Neural progenitor cell (in vitro differentiated cells): ENCODE results near the gene KCNK17. TPM values are rescaled to one million over a fixed set of nuclear protein-coding genes. Genes with fewer than 3 reads are reported as not detected.

ENCODE experiments used
- DNase-seq: peaks from one replicate; pipeline ENCODE4 v3.0.0-alpha.2; 2016; ENCODE audit warnings: low spot score
- H2AFZ ChIP-seq: fragments of 200-600 bp; sonication (generic); replicated peaks from 2 replicates; pipeline ENCODE4 v1.6.1; 2016; ENCODE audit warnings: antibody characterized with exemption
- H3F3A ChIP-seq: fragments of 200-600 bp; sonication (generic); 2 replicates; pipeline ENCODE4 v1.6.1; 2016; ENCODE audit warnings: antibody characterized with exemption, low read depth
- H3K27ac ChIP-seq: fragments of 200-600 bp; sonication (generic); 2 replicates; pipeline ENCODE4 v1.5.1; 2016; ENCODE audit warnings: mild to moderate bottlenecking
- H3K27me3 ChIP-seq: fragments of 200-600 bp; sonication (generic); 2 replicates; pipeline ENCODE4 v1.6.1; 2016; ENCODE audit warnings: mild to moderate bottlenecking, moderate library complexity
- H3K36me3 ChIP-seq: fragments of 200-600 bp; sonication (generic); 2 replicates; pipeline ENCODE4 v1.5.1; 2016
- H3K4me1 ChIP-seq: fragments of 200-600 bp; sonication (generic); 2 replicates; pipeline ENCODE4 v1.6.1; 2016; ENCODE audit warnings: mixed run types
- H3K4me2 ChIP-seq: fragments of 200-600 bp; sonication (generic); 2 replicates; pipeline ENCODE4 v1.6.1; 2016
- H3K4me3 ChIP-seq: fragments of 200-600 bp; sonication (generic); 2 replicates; pipeline ENCODE4 v1.5.1; 2016
- H3K79me2 ChIP-seq: fragments of 200-600 bp; sonication (generic); 2 replicates; pipeline ENCODE4 v1.6.1; 2016; ENCODE audit warnings: low read depth
- H3K9ac ChIP-seq: fragments of 200-600 bp; sonication (generic); 2 replicates; pipeline ENCODE4 v1.6.1; 2016
- H3K9me3 ChIP-seq: fragments of 200-600 bp; sonication (generic); 2 replicates; pipeline ENCODE4 v1.5.1; 2016; ENCODE audit warnings: low read depth
- H4K20me1 ChIP-seq: fragments of 200-600 bp; sonication (generic); 2 replicates; pipeline ENCODE4 v1.6.1; 2016; ENCODE audit warnings: low read depth
- H3K27ac Mint-ChIP-seq: 3 replicates; pipeline ENCODE4 v1.8.0; 2021; ENCODE audit warnings: mixed read lengths
- H3K27me3 Mint-ChIP-seq: 2 replicates; pipeline ENCODE4 v1.8.0; 2022; ENCODE audit warnings: low read depth, mild to moderate bottlenecking, inconsistent platforms, moderate library complexity, mixed read lengths; ENCODE audit not compliant: insufficient read depth
- H3K36me3 Mint-ChIP-seq: 3 replicates; pipeline ENCODE4 v1.8.0; 2021; ENCODE audit warnings: mixed read lengths
- H3K4me1 Mint-ChIP-seq: 3 replicates; pipeline ENCODE4 v1.8.0; 2021; ENCODE audit warnings: mixed read lengths
- H3K4me3 Mint-ChIP-seq: 3 replicates; pipeline ENCODE4 v1.8.0; 2021; ENCODE audit warnings: mild to moderate bottlenecking, moderate library complexity, mixed read lengths
- H3K9me3 Mint-ChIP-seq: 3 replicates; pipeline ENCODE4 v1.8.0; 2020; ENCODE audit warnings: mixed read lengths
- EZH2 ChIP-seq: fragments of 200-600 bp; sonication (generic); IDR thresholded peaks from 2 replicates; pipeline ENCODE4 v1.6.1; 2017; ENCODE audit warnings: antibody characterized with exemption, mild to moderate bottlenecking, moderate library complexity
- EZH2phosphoT487 ChIP-seq: fragments of 200-600 bp; sonication (generic); IDR thresholded peaks from 2 replicates; pipeline ENCODE4 v1.6.1; 2017; ENCODE audit warnings: antibody characterized with exemption
- total RNA-seq: library from RNA; depleted of rRNA; stranded (reverse); fragments of >200 nt; gene quantifications from 2 replicates; pipeline ENCODE4 v1.2.3, GENCODE V29; 2015; ENCODE audit warnings: low replicate concordance
- TF ChIP-seq, protein P1 (sequence below): fragments of 200-600 bp; sonication (generic); IDR thresholded peaks from 2 replicates; pipeline ENCODE4 v1.5.1; 2017; ENCODE audit warnings: antibody characterized with exemption, mild to moderate bottlenecking

Gene KCNK17
- total RNA-seq, 1 donor from 2014 or later, result not detected

DNA sequence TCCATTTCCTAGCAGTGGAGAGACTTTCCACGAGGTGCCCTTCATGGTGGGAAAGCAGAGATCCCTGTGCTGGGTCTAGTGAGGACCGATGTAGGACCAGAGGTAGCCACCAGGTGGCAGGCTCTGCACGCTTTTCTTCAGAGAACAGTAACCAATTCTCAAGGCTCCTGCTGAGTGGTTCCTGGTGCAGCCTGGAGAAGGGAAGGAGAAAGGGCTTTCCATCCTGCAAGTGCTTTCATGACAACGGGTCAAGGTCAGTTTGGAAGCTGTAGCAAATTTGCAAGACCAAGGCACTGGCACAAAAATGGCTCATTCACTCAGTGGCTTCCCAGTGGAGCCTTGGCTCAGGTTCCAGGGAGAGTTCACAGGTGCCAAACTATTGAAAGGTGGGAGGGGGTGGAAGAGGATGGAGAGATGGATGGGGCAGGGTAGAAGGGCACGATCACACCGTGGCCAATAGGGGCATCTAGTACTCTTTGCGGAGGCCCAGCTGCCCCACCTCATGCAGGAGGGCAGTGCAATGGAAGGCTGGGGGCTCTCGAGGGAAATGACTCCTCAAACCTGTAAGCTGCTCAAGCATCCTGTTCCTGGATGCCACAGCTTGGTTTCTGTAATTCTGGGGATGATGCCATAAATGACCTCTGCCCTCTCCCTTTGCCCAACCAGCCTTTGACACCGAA, 33.8 kb upstream of the KCNK17 start:
- peak; percentile 77 for DNase-seq
- H3F3A ChIP-seq, result no peaks in the 10 kb centered on the region
- no peak overlapping the region for H3K4me3 Mint-ChIP-seq
- H3K27me3 Mint-ChIP-seq, result peaks cover 2% of the 10 kb centered on the region
- TF ChIP-seq EZH2phosphoT487 (no peak), EZH2 (no peak)
- TF ChIP-seq, protein P1, sequence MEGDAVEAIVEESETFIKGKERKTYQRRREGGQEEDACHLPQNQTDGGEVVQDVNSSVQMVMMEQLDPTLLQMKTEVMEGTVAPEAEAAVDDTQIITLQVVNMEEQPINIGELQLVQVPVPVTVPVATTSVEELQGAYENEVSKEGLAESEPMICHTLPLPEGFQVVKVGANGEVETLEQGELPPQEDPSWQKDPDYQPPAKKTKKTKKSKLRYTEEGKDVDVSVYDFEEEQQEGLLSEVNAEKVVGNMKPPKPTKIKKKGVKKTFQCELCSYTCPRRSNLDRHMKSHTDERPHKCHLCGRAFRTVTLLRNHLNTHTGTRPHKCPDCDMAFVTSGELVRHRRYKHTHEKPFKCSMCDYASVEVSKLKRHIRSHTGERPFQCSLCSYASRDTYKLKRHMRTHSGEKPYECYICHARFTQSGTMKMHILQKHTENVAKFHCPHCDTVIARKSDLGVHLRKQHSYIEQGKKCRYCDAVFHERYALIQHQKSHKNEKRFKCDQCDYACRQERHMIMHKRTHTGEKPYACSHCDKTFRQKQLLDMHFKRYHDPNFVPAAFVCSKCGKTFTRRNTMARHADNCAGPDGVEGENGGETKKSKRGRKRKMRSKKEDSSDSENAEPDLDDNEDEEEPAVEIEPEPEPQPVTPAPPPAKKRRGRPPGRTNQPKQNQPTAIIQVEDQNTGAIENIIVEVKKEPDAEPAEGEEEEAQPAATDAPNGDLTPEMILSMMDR, result peak; percentile 90
- H3K4me3 ChIP-seq, result no peak overlapping the region
- H3K9me3 Mint-ChIP-seq, result no peaks in the 10 kb centered on the region
- no peaks in the 10 kb centered on the region for H3K27me3 ChIP-seq
- no peak overlapping the region for H2AFZ ChIP-seq
- peak overlapping the region; percentile 54 for H3K27ac Mint-ChIP-seq
- H3K9me3 ChIP-seq, result no peaks in the 10 kb centered on the region
- H3K4me1 ChIP-seq, result no peaks in the 10 kb centered on the region
- H3K4me2 ChIP-seq, result no peak overlapping the region
- H4K20me1 ChIP-seq, result no peaks in the 10 kb centered on the region
- H3K9ac ChIP-seq, result no peak overlapping the region
- H3K4me1 Mint-ChIP-seq, result peaks cover 15% of the 10 kb centered on the region
- no peak overlapping the region for H3K27ac ChIP-seq
- H3K36me3 Mint-ChIP-seq, result no peaks in the 10 kb centered on the region
- no peaks in the 10 kb centered on the region for H3K79me2 ChIP-seq
- no peaks in the 10 kb centered on the region for H3K36me3 ChIP-seq

DNA sequence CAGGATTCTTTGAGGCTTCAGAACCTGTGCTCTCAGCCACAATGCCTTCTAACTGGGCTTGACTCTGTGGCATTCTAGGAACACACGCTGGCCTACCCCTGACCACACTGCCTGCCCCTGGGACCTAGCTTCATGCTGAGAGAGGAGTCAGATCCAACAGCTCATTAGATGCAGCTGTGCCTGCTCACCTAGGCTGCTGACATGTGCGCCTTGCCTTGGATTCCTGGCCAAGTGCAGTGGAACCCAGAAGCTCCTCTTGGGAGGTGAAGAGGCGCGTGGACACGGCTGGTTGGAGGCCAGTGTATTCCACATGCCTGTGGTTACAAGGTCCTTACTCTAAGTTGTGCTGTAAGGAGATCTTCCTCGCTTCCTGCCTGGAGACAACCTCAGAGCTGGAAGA, 33.0 kb upstream of the KCNK17 start:
- no peak overlapping the region for H2AFZ ChIP-seq
- H3K27ac ChIP-seq, result no peak overlapping the region
- H3K79me2 ChIP-seq, result no peaks in the 10 kb centered on the region
- Mint-ChIP-seq H3K27me3 (peaks cover 2% of the 10 kb centered on the region), H3K9me3 (no peaks in the 10 kb centered on the region), H3K4me3 (no peak overlapping the region), H3K4me1 (peaks cover 15% of the 10 kb centered on the region), H3K36me3 (no peaks in the 10 kb centered on the region), H3K27ac (no peak overlapping the region)
- no peak overlapping the region for H3K4me2 ChIP-seq
- TF ChIP-seq EZH2phosphoT487 (no peak), EZH2 (no peak)
- TF ChIP-seq, protein P1, result no peak
- H4K20me1 ChIP-seq, result no peaks in the 10 kb centered on the region
- no peaks in the 10 kb centered on the region for H3K4me1 ChIP-seq
- H3K27me3 ChIP-seq, result no peaks in the 10 kb centered on the region
- H3K9ac ChIP-seq, result no peak overlapping the region
- H3F3A ChIP-seq, result no peaks in the 10 kb centered on the region
- no peak overlapping the region for H3K4me3 ChIP-seq
- no peak for DNase-seq
- no peaks in the 10 kb centered on the region for H3K36me3 ChIP-seq
- no peaks in the 10 kb centered on the region for H3K9me3 ChIP-seq

DNA sequence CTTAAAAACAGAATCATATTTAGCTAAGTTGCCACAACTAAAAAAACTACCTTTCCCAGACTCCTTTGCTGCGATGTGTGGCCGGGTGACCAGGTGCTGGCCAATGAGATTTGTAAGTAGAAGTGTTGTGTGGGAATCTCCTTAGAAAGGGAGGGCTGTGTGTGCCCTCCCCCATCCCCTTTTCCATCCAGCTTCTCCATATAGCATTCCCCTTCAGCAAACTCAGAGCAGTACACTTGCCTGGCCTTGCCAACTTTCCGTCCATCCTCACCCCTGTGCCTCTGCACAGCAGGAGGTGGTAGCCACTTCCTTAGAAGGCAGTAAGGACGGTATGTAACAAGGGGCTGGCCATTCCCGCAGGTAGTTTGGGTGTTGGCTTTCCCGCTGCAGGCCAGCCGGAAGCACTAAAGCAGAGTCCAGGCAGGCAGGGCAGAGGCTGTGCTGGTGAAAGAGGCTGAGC, 30.6 kb upstream of the KCNK17 start:
- H3K4me1 ChIP-seq, result peaks cover 3% of the 10 kb centered on the region
- H3K27me3 ChIP-seq, result no peaks in the 10 kb centered on the region
- peak overlapping the region; percentile 31 for H3K4me3 Mint-ChIP-seq
- no peak for DNase-seq
- no peak overlapping the region for H3K4me3 ChIP-seq
- peaks cover 19% of the 10 kb centered on the region for H3K4me1 Mint-ChIP-seq
- TF ChIP-seq EZH2 (no peak), EZH2phosphoT487 (no peak)
- TF ChIP-seq, protein P1, result no peak
- H3K36me3 ChIP-seq, result no peaks in the 10 kb centered on the region
- no peak overlapping the region for H3K27ac ChIP-seq
- no peaks in the 10 kb centered on the region for H3K9me3 ChIP-seq
- no peak overlapping the region for H3K9ac ChIP-seq
- H3K9me3 Mint-ChIP-seq, result no peaks in the 10 kb centered on the region
- no peaks in the 10 kb centered on the region for H3K79me2 ChIP-seq
- no peak overlapping the region for H3K27ac Mint-ChIP-seq
- H4K20me1 ChIP-seq, result no peaks in the 10 kb centered on the region
- no peaks in the 10 kb centered on the region for H3K36me3 Mint-ChIP-seq
- peak overlapping the region; percentile 34 for H2AFZ ChIP-seq
- no peaks in the 10 kb centered on the region for H3F3A ChIP-seq
- H3K27me3 Mint-ChIP-seq, result no peaks in the 10 kb centered on the region
- no peak overlapping the region for H3K4me2 ChIP-seq
